Spleen (tissue), 11 donors: ENCODE results near the gene TMEM30A. TPM values are rescaled to one million over a fixed set of nuclear protein-coding genes. Genes with fewer than 3 reads are reported as not detected.

Experiments
- DNase-seq: peaks from one replicate; pipeline ENCODE4 v3.0.0-alpha.2; 2020
- H3K27ac ChIP-seq, 8 donors: fragments of 200-600 bp; sonication (generic) in 7 of 8; 1 replicate in 4 of 8; 2 replicates in 4 of 8; pipeline versions ENCODE4 v1.5.0 to v1.8.0; 2016 to 2021; ENCODE audit warnings: inconsistent platforms in 4 of 8, mild to moderate bottlenecking in 4 of 8, moderate library complexity in 1 of 8
- H3K27me3 ChIP-seq, 7 donors: fragments of 200-600 bp; sonication (generic) in 6 of 7; replicated peaks in 1 of 7; 1 replicate in 4 of 7; 2 replicates in 3 of 7; pipeline versions ENCODE4 v1.5.0 to v1.8.0; 2016 to 2021; ENCODE audit warnings: inconsistent platforms in 3 of 7, mild to moderate bottlenecking in 1 of 7
- H3K36me3 ChIP-seq, 6 donors: fragments of 200-600 bp; sonication (generic) in 5 of 6; 1 replicate in 4 of 6; 2 replicates in 2 of 6; pipeline versions ENCODE4 v1.5.0 to v1.8.0; 2016 to 2021; ENCODE audit warnings: inconsistent platforms in 2 of 6
- H3K4me1 ChIP-seq, 6 donors: fragments of 200-600 bp; sonication (generic) in 5 of 6; 1 replicate in 3 of 6; 2 replicates in 3 of 6; pipeline versions ENCODE4 v1.5.0 to v1.8.0; 2016 to 2021; ENCODE audit warnings: inconsistent platforms in 3 of 6
- H3K4me3 ChIP-seq, 8 donors: fragments of 200-600 bp; sonication (generic) in 7 of 8; 1 replicate in 4 of 8; 2 replicates in 4 of 8; pipeline versions ENCODE4 v1.5.0 to v1.8.0; 2016 to 2021; ENCODE audit warnings: inconsistent platforms in 4 of 8, mild to moderate bottlenecking in 4 of 8, moderate library complexity in 2 of 8
- H3K9me3 ChIP-seq, 8 donors: fragments of 200-600 bp; sonication (generic) in 7 of 8; 1 replicate in 4 of 8; 2 replicates in 4 of 8; pipeline versions ENCODE4 v1.5.0 to v1.8.0; 2016 to 2021; ENCODE audit warnings: inconsistent platforms in 4 of 8
- POLR2A ChIP-seq, 3 donors: fragments of 450-650 bp; IDR thresholded peaks; one replicate each; pipeline ENCODE4 v1.5.1; 2017; ENCODE audit warnings: antibody characterized with exemption in 3 of 3, mild to moderate bottlenecking in 1 of 3
- POLR2AphosphoS5 ChIP-seq, 3 donors: sonication (generic); formaldehyde crosslinking; IDR thresholded peaks; one replicate each; pipeline ENCODE4 v1.5.1; 2017; ENCODE audit warnings: antibody characterized with exemption in 3 of 3
- WGBS, 5 donors: extraction: QIAGEN DNeasy Blood & Tissue Kit in 3 of 5; methylation state at CpG; one replicate each; pipeline versions ENCODE4 v1.1.5 to v1.1.7; 2013 to 2018; 5-methylcytosine and 5-hydroxymethylcytosine counted together
- intact Hi-C: fragments of 100-400 bp; cut with DNase I; formaldehyde crosslinking; loops from one replicate; pipeline ENCODE4 v1.15.0; 2023; ENCODE audit warnings: low total_unique reads
- polyA plus RNA-seq, 3 donors: library from polyadenylated mRNA; stranded (reverse); fragments of 200-250 nt; gene quantifications; one replicate each; pipeline ENCODE4 v1.2.1, GENCODE V29; 2013
- total RNA-seq, 7 donors: library from RNA; depleted of rRNA in 3 of 7; stranded (reverse); fragments of >200 nt in 3 of 7; fragmentation: NEBNext Ultra II Directional in 4 of 7; extraction: Animal tissue kit (Norgen Biotek cat#: 25700) in 4 of 7; gene quantifications; one replicate each; pipeline versions ENCODE4 v1.1.0 to v1.2.1, GENCODE V29; 2016 to 2021
- TF ChIP-seq, protein P1 (sequence below), 11 experiments: fragments of 200-600 bp in 7 of 11; fragments of 450-650 bp in 4 of 11; sonication (generic) in 4 of 11; IDR thresholded peaks in 8 of 11; conservative IDR thresholded peaks in 3 of 11; 1 replicate in 7 of 11; 2 replicates in 4 of 11; pipeline versions ENCODE4 v1.4.0 to v1.8.0; 2016 to 2021; ENCODE audit warnings: antibody characterized with exemption in 11 of 11, inconsistent platforms in 4 of 11, mild to moderate bottlenecking in 1 of 11
- donor health status: healthy with polysubstance abuse.
- donor health status: DM: no; HTN: no; CAD: no; lungs with moderate emphysema.
- donor health status: DM: no; HTN: no; CAD: no.
- donor health status: Bipolar disorder and iron deficiency.
- donor health status: healthy.
- donor health status: DM: no; HTN: no; CAD: no.
- donor health status: DM: yes; HTN: yes; CAD: no.

TMEM30A gene
- total and polyA plus RNA-seq, 10 donors, result 19.9 to 111 (median 88.5) TPM

DNA sequence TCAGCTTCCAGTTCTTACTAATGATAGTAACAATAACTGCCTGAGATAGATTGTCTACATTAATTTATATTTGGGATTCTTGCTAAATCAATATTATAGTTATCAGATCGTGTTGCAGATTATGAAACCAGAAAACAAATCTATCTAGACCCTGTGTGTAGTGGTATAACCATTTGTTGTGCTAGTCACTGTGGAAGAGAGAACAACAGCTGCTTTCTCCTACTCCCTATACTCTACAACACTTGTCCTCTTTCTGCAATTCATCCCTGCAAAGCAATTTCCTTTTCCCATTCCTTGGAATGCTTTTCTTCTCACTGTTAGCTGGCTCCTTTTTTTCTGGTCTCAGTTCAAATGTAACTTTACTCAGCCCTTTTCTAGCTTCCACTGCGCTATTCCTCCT lies 49.3 kb downstream of the TMEM30A start:
- intact Hi-C loops, result no loop called here
- no peak for TF ChIP-seq POLR2AphosphoS5 (IDR thresholded peaks at IDR 0.05)
- TF ChIP-seq, protein P1, sequence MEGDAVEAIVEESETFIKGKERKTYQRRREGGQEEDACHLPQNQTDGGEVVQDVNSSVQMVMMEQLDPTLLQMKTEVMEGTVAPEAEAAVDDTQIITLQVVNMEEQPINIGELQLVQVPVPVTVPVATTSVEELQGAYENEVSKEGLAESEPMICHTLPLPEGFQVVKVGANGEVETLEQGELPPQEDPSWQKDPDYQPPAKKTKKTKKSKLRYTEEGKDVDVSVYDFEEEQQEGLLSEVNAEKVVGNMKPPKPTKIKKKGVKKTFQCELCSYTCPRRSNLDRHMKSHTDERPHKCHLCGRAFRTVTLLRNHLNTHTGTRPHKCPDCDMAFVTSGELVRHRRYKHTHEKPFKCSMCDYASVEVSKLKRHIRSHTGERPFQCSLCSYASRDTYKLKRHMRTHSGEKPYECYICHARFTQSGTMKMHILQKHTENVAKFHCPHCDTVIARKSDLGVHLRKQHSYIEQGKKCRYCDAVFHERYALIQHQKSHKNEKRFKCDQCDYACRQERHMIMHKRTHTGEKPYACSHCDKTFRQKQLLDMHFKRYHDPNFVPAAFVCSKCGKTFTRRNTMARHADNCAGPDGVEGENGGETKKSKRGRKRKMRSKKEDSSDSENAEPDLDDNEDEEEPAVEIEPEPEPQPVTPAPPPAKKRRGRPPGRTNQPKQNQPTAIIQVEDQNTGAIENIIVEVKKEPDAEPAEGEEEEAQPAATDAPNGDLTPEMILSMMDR (IDR thresholded peaks at IDR 0.05 in 8 of 11, conservative IDR thresholded peaks at IDR 0.05 in 3 of 11), result no peak
- TF ChIP-seq POLR2A (IDR thresholded peaks at IDR 0.05), result no peak
- H3K27ac ChIP-seq, result no peak overlapping the region
- DNase-seq, result no peak
- no peaks in the 10 kb centered on the region for H3K9me3 ChIP-seq
- peaks cover 0 to 18% (median 3%) of the 10 kb centered on the region in 6 donors for H3K4me1 ChIP-seq
- H3K27me3 ChIP-seq, result no peaks in the 10 kb centered on the region
- H3K36me3 ChIP-seq, result peaks cover 0 to 52% (median 37%) of the 10 kb centered on the region in 6 donors
- no peak overlapping the region for H3K4me3 ChIP-seq
- WGBS, 5 donors, result 88 to 95% (median 91%) methylated on average over 2 of the region's 2 CpGs

GRCh38 chr6:75234126-75234865 lies 50.3 kb downstream of the TMEM30A start:
- H3K4me3 ChIP-seq, result no peak overlapping the region
- H3K27ac ChIP-seq, result no peak overlapping the region
- intact Hi-C loops, result no loop called here
- TF ChIP-seq, protein P1 (IDR thresholded peaks at IDR 0.05 in 8 of 11, conservative IDR thresholded peaks at IDR 0.05 in 3 of 11), result no peak
- TF ChIP-seq POLR2A (IDR thresholded peaks at IDR 0.05), result no peak
- TF ChIP-seq POLR2AphosphoS5 (IDR thresholded peaks at IDR 0.05), result no peak
- peaks cover 0 to 42% (median 27%) of the 10 kb centered on the region in 6 donors for H3K36me3 ChIP-seq
- 73 to 83% (median 80%) methylated on average over 3 of the region's 3 CpGs for WGBS, 5 donors
- peaks cover 0 to 11% (median 0%) of the 10 kb centered on the region in 6 donors for H3K4me1 ChIP-seq
- H3K27me3 ChIP-seq, result no peaks in the 10 kb centered on the region
- no peaks in the 10 kb centered on the region for H3K9me3 ChIP-seq
- no peak for DNase-seq

GRCh38 chr6:75233092-75233615 lies 51.4 kb downstream of the TMEM30A start:
- no peak for TF ChIP-seq POLR2A (IDR thresholded peaks at IDR 0.05)
- no peak for TF ChIP-seq POLR2AphosphoS5 (IDR thresholded peaks at IDR 0.05)
- TF ChIP-seq, protein P1 (IDR thresholded peaks at IDR 0.05 in 8 of 11, conservative IDR thresholded peaks at IDR 0.05 in 3 of 11), result no peak
- no peak for DNase-seq
- Histone ChIP-seq H3K27me3 (no peaks in the 10 kb centered on the region), H3K27ac (no peak overlapping the region), H3K4me1 (peaks cover 0 to 4% (median 0%) of the 10 kb centered on the region in 6 donors), H3K4me3 (no peak overlapping the region), H3K9me3 (no peaks in the 10 kb centered on the region), H3K36me3 (peaks cover 0 to 30% (median 18%) of the 10 kb centered on the region in 6 donors)
- intact Hi-C loops, result no loop called here
- WGBS, 5 donors, result 90 to 97% (median 95%) methylated on average over 4 of the region's 4 CpGs
